Measurements from ENCODE around the gene KCNQ4. TPM values are rescaled to one million over a fixed set of nuclear protein-coding genes. Genes with fewer than 3 reads are reported as not detected.

KCNQ4 gene
- total and polyA plus RNA-seq, 2 of the 13 experiments (the other 11 are each of a cell fraction or from before 2014, with no cell fraction given): 0.02 to 0.09 TPM

DNA sequence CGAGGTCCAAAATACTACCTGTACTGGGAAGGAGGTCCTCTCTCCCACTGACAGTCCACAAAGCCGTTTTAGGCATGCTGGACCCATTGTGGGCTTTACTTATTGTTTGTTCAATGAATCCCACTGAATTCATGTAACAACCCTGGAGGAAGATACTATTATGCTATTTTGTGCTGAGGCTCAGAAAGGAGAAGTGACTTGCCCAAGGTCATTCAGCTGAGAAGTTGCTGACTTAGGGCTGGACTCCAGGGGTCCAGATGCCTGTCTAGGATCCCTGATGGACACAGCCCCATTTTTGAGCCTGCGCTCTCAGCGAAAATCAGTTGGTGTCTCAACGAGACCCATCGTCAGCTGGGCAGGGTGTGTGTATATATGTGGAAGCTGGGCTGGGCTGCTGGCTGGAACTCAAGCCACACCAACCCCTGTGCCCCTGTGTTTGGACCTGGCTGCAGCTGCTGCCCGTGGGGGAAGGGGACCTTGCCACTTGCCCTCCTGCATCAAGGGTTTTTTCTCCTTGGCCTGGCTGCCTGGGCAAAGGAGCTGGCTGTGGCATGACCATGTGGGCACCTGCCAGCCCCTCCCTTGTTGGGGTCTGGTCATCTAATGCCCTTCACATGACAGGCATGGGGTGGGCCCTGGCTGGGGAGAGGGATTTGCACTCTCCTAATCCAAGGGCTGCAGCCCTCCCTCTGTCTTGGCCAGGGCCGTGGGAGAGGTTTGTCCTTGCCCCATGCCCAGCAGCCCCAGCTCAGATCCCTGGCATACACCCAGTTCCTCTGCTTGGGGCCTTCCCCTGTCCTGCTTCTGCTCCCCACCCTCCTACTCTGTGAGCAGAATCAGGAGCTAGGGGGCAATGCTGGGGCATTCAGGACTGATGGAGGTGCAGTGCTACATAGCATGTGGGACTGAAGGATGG is 15.0 kb downstream of the KCNQ4 start:
- Histone ChIP-seq H4K20me1 (ENCODE audit: insufficient read depth, low read length) (no peaks in the 10 kb centered on the region), H3K79me2 (ENCODE audit: insufficient read depth, low read length) (no peaks in the 10 kb centered on the region), H3K4me3 (replicated peaks in 1 of 3; ENCODE audit: insufficient read depth in 1 of 3, low read depth in 2 of 3, low read length in 3 of 3) (no peak overlapping the region), H3K9ac (ENCODE audit: insufficient read depth, low read depth, low read length) (no peak overlapping the region), H3K9me3 (ENCODE audit: low read length) (no peaks in the 10 kb centered on the region), H2AFZ (ENCODE audit: low read length) (no peak overlapping the region), H3K36me3 (replicated peaks in 1 of 2; ENCODE audit: control insufficient read depth in 1 of 2, insufficient read depth in 2 of 2, low read length in 2 of 2) (no peaks in the 10 kb centered on the region), H3K27me3 (ENCODE audit: control insufficient read depth in 1 of 2, insufficient read depth in 2 of 2, low read length in 2 of 2) (peaks cover 0 to 34% of the 10 kb centered on the region in 2 experiments; a peak in 4 of 5 replicates), H3K4me2 (ENCODE audit: low read depth, low read length) (no peak overlapping the region), H3K4me1 (ENCODE audit: insufficient read depth, low read length) (peaks cover 42% of the 10 kb centered on the region), H3K27ac (ENCODE audit: extremely low read length, insufficient read depth, low read length) (no peak overlapping the region)
- BruUV-seq (replicated peaks): no TSS peak
- no peak for FAIRE-seq
- ATAC-seq: no peak
- in situ Hi-C loops (cut with HindIII; ENCODE audit: extremely low pct_ligation_motif_present, low pct_unique_long_range_greater_than_20kb) (no loop called here), intact Hi-C loops (cut with micrococcal nuclease; ENCODE audit: unreplicated experiment) (loop anchor here (10.0 kb wide), 1 partner anchor 46 kb away; no protein-coding TSS in a partner anchor)
- 42% methylated on average over 6 of the region's 8 CpGs for WGBS (ENCODE audit: low lambda C conversion rate)
- CTCF ChIA-PET (ENCODE audit: low intra/inter-chr PET ratio, low total read pairs): no interaction called here
- no peak for DNase-seq (ENCODE audit: low spot score)
- POLR2A ChIA-PET: no interaction called here
- TF ChIP-seq ZNF333 (CRISPR knock-in tag; IDR thresholded peaks at IDR 0.05; ENCODE audit: borderline replicate concordance): no peak
- TF ChIP-seq MLX (CRISPR knock-in tag; IDR thresholded peaks at IDR 0.05): no peak
- TF ChIP-seq, protein P1, sequence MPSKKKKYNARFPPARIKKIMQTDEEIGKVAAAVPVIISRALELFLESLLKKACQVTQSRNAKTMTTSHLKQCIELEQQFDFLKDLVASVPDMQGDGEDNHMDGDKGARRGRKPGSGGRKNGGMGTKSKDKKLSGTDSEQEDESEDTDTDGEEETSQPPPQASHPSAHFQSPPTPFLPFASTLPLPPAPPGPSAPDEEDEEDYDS (CRISPR knock-in tag; IDR thresholded peaks at IDR 0.05): no peak
- no peak for TF ChIP-seq ARID2 (CRISPR knock-in tag; IDR thresholded peaks at IDR 0.05; ENCODE audit: borderline replicate concordance)
- TF ChIP-seq ZNF761 (CRISPR knock-in tag; conservative IDR thresholded peaks at IDR 0.05): no peak
- no peak for TF ChIP-seq MXD3 (CRISPR knock-in tag; IDR thresholded peaks at IDR 0.05)
- no peak for TF ChIP-seq SP140L (CRISPR knock-in tag; IDR thresholded peaks at IDR 0.05; ENCODE audit: borderline replicate concordance)
- TF ChIP-seq, protein P2, sequence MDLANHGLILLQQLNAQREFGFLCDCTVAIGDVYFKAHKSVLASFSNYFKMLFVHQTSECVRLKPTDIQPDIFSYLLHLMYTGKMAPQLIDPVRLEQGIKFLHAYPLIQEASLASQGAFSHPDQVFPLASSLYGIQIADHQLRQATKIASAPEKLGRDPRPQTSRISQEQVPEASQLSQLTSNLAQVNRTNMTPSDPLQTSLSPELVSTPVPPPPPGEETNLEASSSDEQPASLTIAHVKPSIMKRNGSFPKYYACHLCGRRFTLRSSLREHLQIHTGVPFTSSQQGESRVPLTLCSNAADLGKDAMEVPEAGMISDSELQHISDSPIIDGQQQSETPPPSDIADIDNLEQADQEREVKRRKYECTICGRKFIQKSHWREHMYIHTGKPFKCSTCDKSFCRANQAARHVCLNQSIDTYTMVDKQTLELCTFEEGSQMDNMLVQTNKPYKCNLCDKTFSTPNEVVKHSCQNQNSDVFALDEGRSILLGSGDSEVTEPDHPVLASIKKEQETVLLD (CRISPR knock-in tag; IDR thresholded peaks at IDR 0.05; ENCODE audit: low read depth): no peak
- TF ChIP-seq ZNF225 (CRISPR knock-in tag; IDR thresholded peaks at IDR 0.05): no peak
- no peak for TF ChIP-seq BRCA1 (CRISPR knock-in tag; IDR thresholded peaks at IDR 0.05)
- TF ChIP-seq, protein P3, sequence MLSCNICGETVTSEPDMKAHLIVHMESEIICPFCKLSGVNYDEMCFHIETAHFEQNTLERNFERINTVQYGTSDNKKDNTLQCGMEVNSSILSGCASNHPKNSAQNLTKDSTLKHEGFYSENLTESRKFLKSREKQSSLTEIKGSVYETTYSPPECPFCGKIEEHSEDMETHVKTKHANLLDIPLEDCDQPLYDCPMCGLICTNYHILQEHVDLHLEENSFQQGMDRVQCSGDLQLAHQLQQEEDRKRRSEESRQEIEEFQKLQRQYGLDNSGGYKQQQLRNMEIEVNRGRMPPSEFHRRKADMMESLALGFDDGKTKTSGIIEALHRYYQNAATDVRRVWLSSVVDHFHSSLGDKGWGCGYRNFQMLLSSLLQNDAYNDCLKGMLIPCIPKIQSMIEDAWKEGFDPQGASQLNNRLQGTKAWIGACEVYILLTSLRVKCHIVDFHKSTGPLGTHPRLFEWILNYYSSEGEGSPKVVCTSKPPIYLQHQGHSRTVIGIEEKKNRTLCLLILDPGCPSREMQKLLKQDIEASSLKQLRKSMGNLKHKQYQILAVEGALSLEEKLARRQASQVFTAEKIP (CRISPR knock-in tag; IDR thresholded peaks at IDR 0.05; ENCODE audit: borderline replicate concordance): no peak
- TF ChIP-seq ZFP90 (CRISPR knock-in tag; IDR thresholded peaks at IDR 0.05; ENCODE audit: borderline replicate concordance): no peak
- TF ChIP-seq, protein P4, sequence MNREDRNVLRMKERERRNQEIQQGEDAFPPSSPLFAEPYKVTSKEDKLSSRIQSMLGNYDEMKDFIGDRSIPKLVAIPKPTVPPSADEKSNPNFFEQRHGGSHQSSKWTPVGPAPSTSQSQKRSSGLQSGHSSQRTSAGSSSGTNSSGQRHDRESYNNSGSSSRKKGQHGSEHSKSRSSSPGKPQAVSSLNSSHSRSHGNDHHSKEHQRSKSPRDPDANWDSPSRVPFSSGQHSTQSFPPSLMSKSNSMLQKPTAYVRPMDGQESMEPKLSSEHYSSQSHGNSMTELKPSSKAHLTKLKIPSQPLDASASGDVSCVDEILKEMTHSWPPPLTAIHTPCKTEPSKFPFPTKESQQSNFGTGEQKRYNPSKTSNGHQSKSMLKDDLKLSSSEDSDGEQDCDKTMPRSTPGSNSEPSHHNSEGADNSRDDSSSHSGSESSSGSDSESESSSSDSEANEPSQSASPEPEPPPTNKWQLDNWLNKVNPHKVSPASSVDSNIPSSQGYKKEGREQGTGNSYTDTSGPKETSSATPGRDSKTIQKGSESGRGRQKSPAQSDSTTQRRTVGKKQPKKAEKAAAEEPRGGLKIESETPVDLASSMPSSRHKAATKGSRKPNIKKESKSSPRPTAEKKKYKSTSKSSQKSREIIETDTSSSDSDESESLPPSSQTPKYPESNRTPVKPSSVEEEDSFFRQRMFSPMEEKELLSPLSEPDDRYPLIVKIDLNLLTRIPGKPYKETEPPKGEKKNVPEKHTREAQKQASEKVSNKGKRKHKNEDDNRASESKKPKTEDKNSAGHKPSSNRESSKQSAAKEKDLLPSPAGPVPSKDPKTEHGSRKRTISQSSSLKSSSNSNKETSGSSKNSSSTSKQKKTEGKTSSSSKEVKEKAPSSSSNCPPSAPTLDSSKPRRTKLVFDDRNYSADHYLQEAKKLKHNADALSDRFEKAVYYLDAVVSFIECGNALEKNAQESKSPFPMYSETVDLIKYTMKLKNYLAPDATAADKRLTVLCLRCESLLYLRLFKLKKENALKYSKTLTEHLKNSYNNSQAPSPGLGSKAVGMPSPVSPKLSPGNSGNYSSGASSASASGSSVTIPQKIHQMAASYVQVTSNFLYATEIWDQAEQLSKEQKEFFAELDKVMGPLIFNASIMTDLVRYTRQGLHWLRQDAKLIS (CRISPR knock-in tag; IDR thresholded peaks at IDR 0.05): no peak
- no peak for TF ChIP-seq ARNTL (CRISPR knock-in tag; IDR thresholded peaks at IDR 0.05)
- TF ChIP-seq REL (CRISPR knock-in tag; conservative IDR thresholded peaks at IDR 0.05): no peak

All from HepG2 (cell line).